Peyer's patch (tissue), 4 donors: Measurements from ENCODE around the gene JUP. TPM values are rescaled to one million over a fixed set of nuclear protein-coding genes. Genes with fewer than 3 reads are reported as not detected.

Source experiments
- DNase-seq, 3 donors: peaks; one replicate each; pipeline ENCODE4 v3.0.0-alpha.2; 2017 to 2019
- H3K27ac ChIP-seq, 4 donors: fragments of 200-600 bp; sonication (generic); one replicate each; pipeline ENCODE4 v1.5.1; 2016 to 2019
- H3K27me3 ChIP-seq, 2 donors: fragments of 200-600 bp; sonication (generic); one replicate each; pipeline ENCODE4 v1.5.1; 2019
- H3K36me3 ChIP-seq, 3 donors: fragments of 200-600 bp; sonication (generic); one replicate each; pipeline ENCODE4 v1.5.1; 2016 to 2019
- H3K4me1 ChIP-seq, 4 donors: fragments of 200-600 bp; sonication (generic); one replicate each; pipeline ENCODE4 v1.5.1; 2016 to 2019
- H3K4me3 ChIP-seq, 4 donors: fragments of 200-600 bp; sonication (generic); 1 replicate in 3 of 4; 2 replicates in 1 of 4; pipeline ENCODE4 v1.5.1; 2016 to 2019; ENCODE audit warnings: mild to moderate bottlenecking in 1 of 4
- H3K9me3 ChIP-seq, 4 donors: fragments of 200-600 bp; sonication (generic); one replicate each; pipeline ENCODE4 v1.5.1; 2016 to 2019; ENCODE audit warnings: mild to moderate bottlenecking in 1 of 4
- POLR2A ChIP-seq, 2 donors: fragments of 450-650 bp; IDR thresholded peaks; one replicate each; pipeline ENCODE4 v1.5.1; 2017; ENCODE audit warnings: antibody characterized with exemption in 2 of 2, mild to moderate bottlenecking in 2 of 2, moderate library complexity in 2 of 2
- total RNA-seq, 4 donors: library from RNA; depleted of rRNA; stranded (reverse); fragments of >200 nt; gene quantifications; one replicate each; pipeline ENCODE4 v1.1.0, GENCODE V29; 2016
- TF ChIP-seq, protein P1 (sequence below), 6 experiments: fragments of 450-650 bp in 4 of 6; fragments of 200-600 bp in 2 of 6; sonication (generic) in 1 of 6; IDR thresholded peaks; one replicate each; pipeline ENCODE4 v1.5.1; 2017 to 2019; ENCODE audit warnings: antibody characterized with exemption in 6 of 6, mild to moderate bottlenecking in 3 of 6, moderate library complexity in 1 of 6

Gene JUP
- total RNA-seq, 4 donors from 2014 or later = 229 to 585 (median 505) TPM

DNA sequence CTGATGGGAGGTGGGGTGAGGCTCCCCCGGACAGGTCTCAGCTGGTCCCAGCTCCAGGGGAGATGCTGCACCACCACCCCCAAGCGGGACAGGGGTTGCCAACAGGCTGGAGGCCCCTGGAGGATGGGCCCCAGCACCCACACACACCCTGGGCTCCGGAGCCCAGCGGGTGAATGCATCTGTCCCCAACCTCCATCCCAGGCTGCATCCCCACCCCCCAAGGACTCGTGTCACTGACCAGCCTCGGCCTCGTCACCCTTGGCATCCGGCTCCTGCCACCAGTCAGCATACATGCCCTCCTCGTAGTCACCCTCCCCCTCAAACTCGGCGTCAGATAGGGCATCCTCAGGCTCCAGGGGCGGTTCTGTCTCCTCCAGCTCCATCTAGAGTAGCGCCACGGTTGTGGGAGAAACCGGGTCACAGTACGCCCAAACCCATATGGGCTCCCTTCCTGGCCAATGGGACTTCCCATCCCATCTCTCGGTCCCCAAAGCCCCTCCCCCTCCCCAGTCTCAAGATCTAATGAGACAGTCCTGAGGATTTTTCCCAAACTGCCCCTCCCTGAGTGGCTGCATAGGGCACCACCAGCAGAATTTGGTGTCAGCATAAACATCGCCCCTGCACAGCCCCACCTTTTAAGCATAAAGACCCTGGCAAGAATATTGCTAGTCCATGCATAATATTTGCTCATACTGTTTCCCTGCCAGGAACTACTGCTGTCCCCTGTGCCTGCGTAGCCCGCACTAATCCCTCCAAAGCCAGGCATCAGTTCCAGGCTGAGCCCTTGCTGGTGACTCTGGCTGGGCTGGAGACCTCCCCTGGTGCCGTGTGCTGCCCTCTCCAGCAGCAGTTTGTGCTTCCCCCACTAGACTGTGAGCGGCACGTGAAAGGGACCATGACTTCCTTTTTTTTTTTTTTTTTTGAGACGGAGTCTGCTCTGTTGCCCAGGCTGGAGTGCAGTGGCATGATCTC is 16.8 kb upstream of the JUP start:
- DNase-seq = no peak
- no peak overlapping the region for H3K27ac ChIP-seq
- H3K4me3 ChIP-seq = no peak overlapping the region
- no peaks in the 10 kb centered on the region for H3K9me3 ChIP-seq
- H3K36me3 ChIP-seq = no peaks in the 10 kb centered on the region
- H3K4me1 ChIP-seq = peaks cover 0 to 22% (median 6%) of the 10 kb centered on the region in 4 donors
- TF ChIP-seq POLR2A (IDR thresholded peaks at IDR 0.05) = no peak
- TF ChIP-seq, protein P1, sequence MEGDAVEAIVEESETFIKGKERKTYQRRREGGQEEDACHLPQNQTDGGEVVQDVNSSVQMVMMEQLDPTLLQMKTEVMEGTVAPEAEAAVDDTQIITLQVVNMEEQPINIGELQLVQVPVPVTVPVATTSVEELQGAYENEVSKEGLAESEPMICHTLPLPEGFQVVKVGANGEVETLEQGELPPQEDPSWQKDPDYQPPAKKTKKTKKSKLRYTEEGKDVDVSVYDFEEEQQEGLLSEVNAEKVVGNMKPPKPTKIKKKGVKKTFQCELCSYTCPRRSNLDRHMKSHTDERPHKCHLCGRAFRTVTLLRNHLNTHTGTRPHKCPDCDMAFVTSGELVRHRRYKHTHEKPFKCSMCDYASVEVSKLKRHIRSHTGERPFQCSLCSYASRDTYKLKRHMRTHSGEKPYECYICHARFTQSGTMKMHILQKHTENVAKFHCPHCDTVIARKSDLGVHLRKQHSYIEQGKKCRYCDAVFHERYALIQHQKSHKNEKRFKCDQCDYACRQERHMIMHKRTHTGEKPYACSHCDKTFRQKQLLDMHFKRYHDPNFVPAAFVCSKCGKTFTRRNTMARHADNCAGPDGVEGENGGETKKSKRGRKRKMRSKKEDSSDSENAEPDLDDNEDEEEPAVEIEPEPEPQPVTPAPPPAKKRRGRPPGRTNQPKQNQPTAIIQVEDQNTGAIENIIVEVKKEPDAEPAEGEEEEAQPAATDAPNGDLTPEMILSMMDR (IDR thresholded peaks at IDR 0.05) = no peak
- H3K27me3 ChIP-seq = no peaks in the 10 kb centered on the region

- H3K27me3 ChIP-seq = no peaks in the 10 kb centered on the region
- H3K4me3 ChIP-seq = peak overlapping the region in 2 of 4 donors; percentile 13 to 20
- peaks cover 0 to 10% (median 2%) of the 10 kb centered on the region in 4 donors for H3K4me1 ChIP-seq
- peak; percentile 80 to 93 (median 90) for DNase-seq
- no peaks in the 10 kb centered on the region for H3K9me3 ChIP-seq
- TF ChIP-seq, protein P1 (IDR thresholded peaks at IDR 0.05) = peak; percentile 91 to 98 (median 96)
- no peak for TF ChIP-seq POLR2A (IDR thresholded peaks at IDR 0.05)
- H3K36me3 ChIP-seq = no peaks in the 10 kb centered on the region
- peak overlapping the region; percentile 5 to 98 (median 75) for H3K27ac ChIP-seq
Observed at GRCh38 chr17:41801374-41802271, 15.1 kb upstream of the JUP start.

DNA sequence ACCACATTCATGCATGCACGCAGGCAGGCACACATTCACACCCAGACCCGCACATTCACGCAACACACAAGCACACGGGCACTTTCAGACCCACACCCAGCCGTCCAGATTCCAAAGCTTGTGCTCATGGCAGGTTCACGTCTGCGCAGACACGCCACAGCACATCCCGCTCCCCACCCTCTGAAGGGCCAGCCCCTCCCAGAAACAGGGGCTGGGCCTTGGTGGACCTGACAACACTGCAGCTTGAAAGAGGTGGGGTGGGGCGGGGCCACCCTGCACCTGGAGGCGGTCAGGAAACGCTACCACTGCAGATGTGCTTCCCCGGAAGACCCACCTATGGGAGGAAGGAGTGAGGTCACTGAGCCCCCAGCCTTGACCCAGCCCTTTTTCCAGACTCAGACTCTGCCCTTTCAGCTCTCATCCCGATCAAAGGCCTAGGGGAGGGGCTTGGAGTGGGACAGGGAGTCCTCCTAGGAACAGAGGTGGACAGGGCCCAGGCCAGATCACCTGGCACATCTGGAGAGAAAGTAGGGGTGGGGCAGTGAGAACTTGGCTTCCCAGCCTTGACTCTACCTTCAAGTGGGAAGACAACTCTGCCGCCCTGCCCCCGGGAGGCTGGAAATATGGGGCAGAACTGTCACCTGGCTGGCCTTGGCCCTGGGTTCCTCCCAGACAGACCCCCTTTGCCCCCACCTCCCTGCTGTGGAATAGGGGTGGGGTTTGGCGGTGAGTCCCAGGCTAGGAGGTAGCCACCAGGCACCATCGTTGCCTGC is 14.3 kb upstream of the JUP start:
- Histone ChIP-seq H3K27me3 (no peaks in the 10 kb centered on the region), H3K27ac (peak overlapping the region; percentile 5 to 98 (median 75)), H3K9me3 (no peaks in the 10 kb centered on the region), H3K4me1 (peaks cover 0 to 10% (median 2%) of the 10 kb centered on the region in 4 donors), H3K4me3 (peak overlapping the region in 2 of 4 donors; percentile 13 to 20), H3K36me3 (no peaks in the 10 kb centered on the region)
- peak; percentile 39 to 94 (median 93) for DNase-seq
- TF ChIP-seq POLR2A (IDR thresholded peaks at IDR 0.05) = peak in 1 of 2 donors; percentile 37
- TF ChIP-seq, protein P1 (IDR thresholded peaks at IDR 0.05) = peak in 1 of 6 experiments; percentile 18

DNA sequence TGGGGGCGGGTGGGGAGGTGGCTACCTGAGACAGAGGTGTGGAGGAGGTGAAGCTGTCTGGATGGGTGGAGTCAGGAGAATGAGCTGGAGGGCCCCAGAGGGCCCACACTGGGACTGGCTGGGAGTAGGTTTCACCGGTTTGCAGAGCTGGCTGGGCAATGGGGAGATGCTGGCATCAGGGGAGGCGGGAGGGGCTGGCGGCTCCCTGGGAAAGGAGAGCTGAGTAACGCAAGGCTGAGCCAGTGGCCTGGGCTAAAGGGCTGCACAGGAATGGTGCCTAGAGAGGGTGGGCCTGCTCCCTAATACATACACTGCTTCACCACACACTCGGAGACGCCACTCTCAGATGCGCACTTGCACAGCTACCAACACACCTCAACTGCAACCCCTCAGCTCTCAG is 12.9 kb upstream of the JUP start:
- no peaks in the 10 kb centered on the region for H3K9me3 ChIP-seq
- TF ChIP-seq, protein P1 (IDR thresholded peaks at IDR 0.05) = no peak
- no peak for TF ChIP-seq POLR2A (IDR thresholded peaks at IDR 0.05)
- H3K4me1 ChIP-seq = peaks cover 0 to 15% (median 2%) of the 10 kb centered on the region in 4 donors
- no peaks in the 10 kb centered on the region for H3K27me3 ChIP-seq
- no peaks in the 10 kb centered on the region for H3K36me3 ChIP-seq
- H3K4me3 ChIP-seq = no peak overlapping the region
- peak overlapping the region in 1 of 4 donors; percentile 98 for H3K27ac ChIP-seq
- DNase-seq = no peak

- Histone ChIP-seq H3K4me1 (peaks cover 0 to 35% (median 5%) of the 10 kb centered on the region in 4 donors), H3K9me3 (no peaks in the 10 kb centered on the region), H3K36me3 (no peaks in the 10 kb centered on the region), H3K4me3 (no peak overlapping the region), H3K27ac (no peak overlapping the region), H3K27me3 (no peaks in the 10 kb centered on the region)
- DNase-seq = no peak
- TF ChIP-seq POLR2A (IDR thresholded peaks at IDR 0.05) = no peak
- TF ChIP-seq, protein P1 (IDR thresholded peaks at IDR 0.05) = no peak
Observed at GRCh38 chr17:41797377-41797776, 10.9 kb upstream of the JUP start.
